ENCODE measurements around the gene PADI2. TPM values are rescaled to one million over a fixed set of nuclear protein-coding genes. Genes with fewer than 3 reads are reported as not detected.

The PADI2 gene
- total RNA-seq, 2 experiments from 2014 or later: not detected

- intact Hi-C loops (cut with micrococcal nuclease): no loop called here
- no peaks in the 10 kb centered on the region for H3K9me3 Mint-ChIP-seq
- no peak overlapping the region for H3K4me3 Mint-ChIP-seq
- CTCF ChIA-PET: no interaction called here
- no peaks in the 10 kb centered on the region for H3K36me3 Mint-ChIP-seq (ENCODE audit: low read depth)
- no peaks in the 10 kb centered on the region for H3K4me1 Mint-ChIP-seq (ENCODE audit: low read depth)
- no peak for DNase-seq
- no peaks in the 10 kb centered on the region for H3K27me3 Mint-ChIP-seq (ENCODE audit: low read depth)
- H3K27ac Mint-ChIP-seq: no peak overlapping the region
Observed at GRCh38 chr1:17104782-17105181, 14.5 kb downstream of the PADI2 start.

- no peaks in the 10 kb centered on the region for H3K4me1 Mint-ChIP-seq (ENCODE audit: low read depth)
- intact Hi-C loops (cut with micrococcal nuclease): no loop called here
- no peaks in the 10 kb centered on the region for H3K9me3 Mint-ChIP-seq
- H3K4me3 Mint-ChIP-seq: no peak overlapping the region
- H3K36me3 Mint-ChIP-seq (ENCODE audit: low read depth): no peaks in the 10 kb centered on the region
- CTCF ChIA-PET: no interaction called here
- H3K27ac Mint-ChIP-seq: no peak overlapping the region
- DNase-seq: no peak
- H3K27me3 Mint-ChIP-seq (ENCODE audit: low read depth): no peaks in the 10 kb centered on the region
Observed at GRCh38 chr1:17102232-17102631, 17.0 kb downstream of the PADI2 start.

GRCh38 chr1:17101261-17101660 lies 18.0 kb downstream of the PADI2 start:
- CTCF ChIA-PET: no interaction called here
- Mint-ChIP-seq H3K9me3 (no peaks in the 10 kb centered on the region), H3K36me3 (ENCODE audit: low read depth) (no peaks in the 10 kb centered on the region), H3K4me3 (no peak overlapping the region), H3K4me1 (ENCODE audit: low read depth) (no peaks in the 10 kb centered on the region), H3K27ac (no peak overlapping the region), H3K27me3 (ENCODE audit: low read depth) (no peaks in the 10 kb centered on the region)
- intact Hi-C loops (cut with micrococcal nuclease): no loop called here
- no peak for DNase-seq

- Mint-ChIP-seq H3K36me3 (ENCODE audit: low read depth) (no peaks in the 10 kb centered on the region), H3K27ac (no peak overlapping the region), H3K4me1 (ENCODE audit: low read depth) (no peaks in the 10 kb centered on the region), H3K9me3 (no peaks in the 10 kb centered on the region), H3K4me3 (no peak overlapping the region), H3K27me3 (ENCODE audit: low read depth) (no peaks in the 10 kb centered on the region)
- no peak for DNase-seq
- intact Hi-C loops (cut with micrococcal nuclease): no loop called here
- CTCF ChIA-PET: no interaction called here
Observed at GRCh38 chr1:17099616-17100340, 19.5 kb downstream of the PADI2 start.

DNA sequence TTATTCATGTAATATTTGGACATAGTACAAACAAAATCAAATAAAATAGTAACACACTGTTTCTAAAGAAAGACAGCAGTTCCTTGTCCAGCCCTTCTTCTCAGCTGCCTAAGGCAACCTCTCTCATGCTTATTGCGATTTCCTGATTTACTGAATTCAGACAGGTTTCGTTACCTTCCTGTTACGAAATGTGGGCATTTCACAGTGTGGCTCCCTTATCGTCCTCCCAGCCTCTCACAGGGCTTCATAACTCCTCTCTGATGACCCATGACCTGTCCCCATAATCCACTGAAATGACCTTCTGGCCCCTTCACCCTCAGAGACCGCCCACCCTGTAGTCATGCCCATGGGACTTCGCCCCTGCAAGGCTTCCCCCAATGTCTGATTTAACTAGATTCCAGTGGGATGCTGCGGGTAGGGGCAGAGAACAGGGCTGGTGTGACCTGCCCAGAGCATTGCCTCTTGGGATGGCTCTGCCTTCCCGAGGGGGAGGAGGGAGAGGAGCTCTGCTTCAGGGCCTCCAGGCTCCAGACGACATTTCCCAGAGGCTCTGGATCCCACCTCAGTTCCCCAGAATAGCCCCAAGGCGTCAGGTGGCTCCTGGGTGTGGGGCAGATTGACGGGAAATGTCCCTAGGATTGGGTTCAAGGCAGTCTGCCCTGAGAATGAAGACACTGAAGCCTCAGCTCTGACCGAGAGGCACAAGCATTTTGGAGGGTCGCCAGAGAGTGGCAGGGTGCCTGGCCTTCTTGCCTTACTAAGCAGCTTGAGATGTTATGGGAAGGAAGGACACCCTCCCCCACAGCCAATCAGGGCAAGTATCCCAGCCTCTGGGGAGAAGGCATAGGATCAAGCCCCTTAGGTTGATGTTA lies 20.6 kb downstream of the PADI2 start:
- DNase-seq: no peak
- Mint-ChIP-seq H3K4me1 (ENCODE audit: low read depth) (no peaks in the 10 kb centered on the region), H3K9me3 (no peaks in the 10 kb centered on the region), H3K27ac (no peak overlapping the region), H3K36me3 (ENCODE audit: low read depth) (no peaks in the 10 kb centered on the region), H3K4me3 (no peak overlapping the region), H3K27me3 (ENCODE audit: low read depth) (no peaks in the 10 kb centered on the region)
- intact Hi-C loops (cut with micrococcal nuclease): no loop called here
- CTCF ChIA-PET: no interaction called here

- Mint-ChIP-seq H3K36me3 (ENCODE audit: low read depth) (no peaks in the 10 kb centered on the region), H3K4me3 (no peak overlapping the region), H3K4me1 (ENCODE audit: low read depth) (no peaks in the 10 kb centered on the region), H3K27me3 (ENCODE audit: low read depth) (no peaks in the 10 kb centered on the region), H3K9me3 (no peaks in the 10 kb centered on the region), H3K27ac (no peak overlapping the region)
- no peak for DNase-seq
- CTCF ChIA-PET: no interaction called here
- intact Hi-C loops (cut with micrococcal nuclease): no loop called here
Observed at GRCh38 chr1:17097787-17098186, 21.5 kb downstream of the PADI2 start.

DNA sequence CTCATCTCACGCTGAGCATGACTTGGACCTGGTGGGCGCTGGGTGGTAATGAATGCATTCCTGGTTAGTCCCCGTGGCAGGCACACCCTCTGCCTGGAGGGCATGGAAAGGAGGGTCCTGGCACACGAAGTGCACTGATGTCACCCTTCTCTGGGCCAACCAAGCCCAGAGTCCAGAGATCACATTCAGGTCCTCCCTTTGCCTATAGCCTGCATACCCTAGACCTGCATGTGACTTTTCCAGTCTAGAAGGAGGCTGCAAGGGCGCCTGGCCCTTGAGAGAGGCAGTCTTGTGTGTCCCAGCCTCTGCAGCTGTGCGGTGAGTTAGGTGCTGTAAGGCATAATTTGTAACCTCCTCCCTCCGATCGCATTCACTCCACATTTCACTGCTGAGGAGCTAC lies 22.1 kb downstream of the PADI2 start:
- Mint-ChIP-seq H3K27me3 (ENCODE audit: low read depth) (no peaks in the 10 kb centered on the region), H3K4me3 (no peak overlapping the region), H3K27ac (no peak overlapping the region), H3K9me3 (no peaks in the 10 kb centered on the region), H3K4me1 (ENCODE audit: low read depth) (no peaks in the 10 kb centered on the region), H3K36me3 (ENCODE audit: low read depth) (no peaks in the 10 kb centered on the region)
- intact Hi-C loops (cut with micrococcal nuclease): no loop called here
- CTCF ChIA-PET: no interaction called here
- DNase-seq: no peak

DNA sequence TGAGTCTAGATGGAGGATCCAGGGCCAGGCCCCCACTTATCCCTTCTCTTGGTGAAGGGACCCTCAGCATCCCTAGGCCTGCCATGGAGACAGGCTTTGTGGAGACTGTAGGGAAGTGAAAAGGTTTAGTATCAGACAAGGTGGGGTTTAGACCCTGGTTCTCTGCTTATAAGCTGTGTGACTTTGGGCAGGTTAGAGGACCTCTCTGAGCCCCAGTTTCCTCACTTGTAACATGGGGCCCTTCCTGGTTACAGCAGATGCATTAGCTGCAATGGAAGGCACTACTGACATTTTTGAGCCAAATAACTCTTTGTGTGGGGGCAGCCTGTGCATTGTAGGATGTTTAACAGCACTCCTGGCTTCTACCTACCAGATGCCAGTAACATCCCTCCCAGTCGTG lies 22.7 kb downstream of the PADI2 start:
- Mint-ChIP-seq H3K36me3 (ENCODE audit: low read depth) (no peaks in the 10 kb centered on the region), H3K9me3 (no peaks in the 10 kb centered on the region), H3K27me3 (ENCODE audit: low read depth) (no peaks in the 10 kb centered on the region), H3K4me1 (ENCODE audit: low read depth) (no peaks in the 10 kb centered on the region), H3K4me3 (no peak overlapping the region), H3K27ac (no peak overlapping the region)
- CTCF ChIA-PET: no interaction called here
- no peak for DNase-seq
- intact Hi-C loops (cut with micrococcal nuclease): no loop called here

DNA sequence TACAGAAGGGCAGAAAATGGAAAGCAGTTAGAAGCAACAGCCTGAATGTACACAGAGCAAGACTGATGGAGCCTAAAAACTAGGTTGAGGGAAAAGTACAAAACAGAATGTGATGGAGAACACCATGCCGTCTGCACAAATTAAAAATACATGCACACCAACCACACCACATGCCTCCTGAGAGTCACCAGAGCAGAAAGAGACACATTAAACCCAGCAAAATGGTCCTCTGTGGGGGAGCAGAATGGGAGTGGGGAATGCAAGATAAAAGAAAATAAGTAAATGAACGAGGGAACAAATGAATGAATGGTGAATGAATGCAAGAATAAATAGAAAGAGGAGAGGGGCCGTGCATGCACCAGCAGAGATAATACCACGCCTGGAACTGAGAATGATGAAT lies 24.1 kb downstream of the PADI2 start:
- Mint-ChIP-seq H3K27ac (no peak overlapping the region), H3K9me3 (no peaks in the 10 kb centered on the region), H3K27me3 (ENCODE audit: low read depth) (no peaks in the 10 kb centered on the region), H3K4me1 (ENCODE audit: low read depth) (no peaks in the 10 kb centered on the region), H3K4me3 (no peak overlapping the region), H3K36me3 (ENCODE audit: low read depth) (no peaks in the 10 kb centered on the region)
- no peak for DNase-seq
- CTCF ChIA-PET: no interaction called here
- intact Hi-C loops (cut with micrococcal nuclease): no loop called here

- H3K4me1 Mint-ChIP-seq (ENCODE audit: low read depth): no peaks in the 10 kb centered on the region
Observed at GRCh38 chr1:17094664-17095063, 24.6 kb downstream of the PADI2 start.

GRCh38 chr1:17093822-17094393 lies 25.3 kb downstream of the PADI2 start:
- CTCF ChIA-PET: no interaction called here
- intact Hi-C loops (cut with micrococcal nuclease): no loop called here
- H3K36me3 Mint-ChIP-seq (ENCODE audit: low read depth): no peaks in the 10 kb centered on the region
- H3K4me1 Mint-ChIP-seq (ENCODE audit: low read depth): no peaks in the 10 kb centered on the region
- no peak for DNase-seq
- H3K27ac Mint-ChIP-seq: no peak overlapping the region
- no peak overlapping the region for H3K4me3 Mint-ChIP-seq
- H3K9me3 Mint-ChIP-seq: no peaks in the 10 kb centered on the region
- H3K27me3 Mint-ChIP-seq (ENCODE audit: low read depth): no peaks in the 10 kb centered on the region

More at GRCh38 chr1:17094664-17095063, 24.6 kb downstream of the PADI2 start:
- CTCF ChIA-PET: no interaction called here
- no peaks in the 10 kb centered on the region for H3K27me3 Mint-ChIP-seq (ENCODE audit: low read depth)
- DNase-seq: no peak
- intact Hi-C loops (cut with micrococcal nuclease): no loop called here
- no peak overlapping the region for H3K27ac Mint-ChIP-seq
- no peaks in the 10 kb centered on the region for H3K36me3 Mint-ChIP-seq (ENCODE audit: low read depth)
- H3K4me3 Mint-ChIP-seq: no peak overlapping the region
- no peaks in the 10 kb centered on the region for H3K9me3 Mint-ChIP-seq

DNA sequence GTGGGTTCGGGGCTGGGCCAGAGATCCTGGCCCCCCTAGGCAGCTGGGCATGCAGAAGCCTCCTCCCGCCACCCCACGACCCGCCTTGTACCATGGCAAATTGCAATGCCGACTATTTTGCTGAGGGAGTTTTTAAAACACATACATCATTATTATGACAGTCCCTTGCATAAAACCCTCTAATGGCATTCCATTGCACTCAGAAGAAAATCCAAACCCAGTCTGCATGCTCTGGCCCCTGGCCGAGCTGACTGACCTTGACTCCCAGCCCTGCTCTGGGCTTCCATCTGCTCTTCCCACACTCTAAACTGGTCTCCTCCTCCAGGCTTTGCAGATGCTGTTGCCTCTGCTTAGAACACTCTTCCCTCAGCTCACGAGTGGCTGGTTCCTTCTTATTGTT lies 28.0 kb downstream of the PADI2 start:
- CTCF ChIA-PET: no interaction called here
- H3K9me3 Mint-ChIP-seq: no peaks in the 10 kb centered on the region
- intact Hi-C loops (cut with micrococcal nuclease): no loop called here
- no peak overlapping the region for H3K4me3 Mint-ChIP-seq
- H3K27ac Mint-ChIP-seq: no peak overlapping the region
- no peaks in the 10 kb centered on the region for H3K36me3 Mint-ChIP-seq (ENCODE audit: low read depth)
- no peaks in the 10 kb centered on the region for H3K4me1 Mint-ChIP-seq (ENCODE audit: low read depth)
- no peaks in the 10 kb centered on the region for H3K27me3 Mint-ChIP-seq (ENCODE audit: low read depth)
- DNase-seq: no peak

DNA sequence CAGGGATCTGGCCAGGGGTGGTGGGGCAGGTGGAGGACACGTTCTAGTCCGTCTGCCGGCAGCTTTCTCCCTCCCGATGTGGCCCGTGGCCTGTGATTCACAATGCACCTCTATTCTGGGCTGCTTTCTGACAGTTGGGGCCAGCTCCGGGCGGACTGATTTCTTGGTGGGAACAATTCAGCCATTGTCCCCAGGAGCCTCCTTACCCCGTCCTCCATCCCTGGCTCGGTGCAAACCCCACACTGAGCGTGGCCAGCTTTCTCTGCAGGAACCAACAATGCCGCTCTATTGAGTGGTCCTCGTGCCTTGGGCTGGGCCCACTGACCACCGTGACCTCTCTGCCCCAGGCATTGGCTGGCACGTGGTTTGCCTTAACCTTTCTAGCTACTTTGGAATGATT lies 29.7 kb downstream of the PADI2 start:
- Mint-ChIP-seq H3K4me3 (no peak overlapping the region), H3K9me3 (no peaks in the 10 kb centered on the region), H3K27ac (no peak overlapping the region), H3K36me3 (ENCODE audit: low read depth) (no peaks in the 10 kb centered on the region), H3K27me3 (ENCODE audit: low read depth) (no peaks in the 10 kb centered on the region), H3K4me1 (ENCODE audit: low read depth) (no peaks in the 10 kb centered on the region)
- DNase-seq: no peak
- intact Hi-C loops (cut with micrococcal nuclease): no loop called here
- CTCF ChIA-PET: no interaction called here

All from activated naive CD4-positive, alpha-beta T cell treated with anti-CD3 and anti-CD28 coated beads for 36 hours (primary cell).